Thyroid gland (tissue), 4 donors: ENCODE data around the gene EFNA5.

Experiments used
- POLR2A ChIP-seq, 2 donors: fragments of 450-650 bp; IDR thresholded peaks; one replicate each; pipeline ENCODE4 v1.6.1; 2017; ENCODE audit warnings: antibody characterized with exemption in 2 of 2, mild to moderate bottlenecking in 2 of 2, moderate library complexity in 1 of 2
- TF ChIP-seq, protein P1 (sequence below), 6 experiments: fragments of 200-600 bp in 3 of 6; fragments of 450-650 bp in 3 of 6; sonication (generic) in 3 of 6; IDR thresholded peaks; one replicate each; pipeline ENCODE4 v1.5.1; 2016 to 2019; ENCODE audit warnings: antibody characterized with exemption in 6 of 6, mild to moderate bottlenecking in 2 of 6, inconsistent platforms in 1 of 6, moderate library complexity in 1 of 6

DNA sequence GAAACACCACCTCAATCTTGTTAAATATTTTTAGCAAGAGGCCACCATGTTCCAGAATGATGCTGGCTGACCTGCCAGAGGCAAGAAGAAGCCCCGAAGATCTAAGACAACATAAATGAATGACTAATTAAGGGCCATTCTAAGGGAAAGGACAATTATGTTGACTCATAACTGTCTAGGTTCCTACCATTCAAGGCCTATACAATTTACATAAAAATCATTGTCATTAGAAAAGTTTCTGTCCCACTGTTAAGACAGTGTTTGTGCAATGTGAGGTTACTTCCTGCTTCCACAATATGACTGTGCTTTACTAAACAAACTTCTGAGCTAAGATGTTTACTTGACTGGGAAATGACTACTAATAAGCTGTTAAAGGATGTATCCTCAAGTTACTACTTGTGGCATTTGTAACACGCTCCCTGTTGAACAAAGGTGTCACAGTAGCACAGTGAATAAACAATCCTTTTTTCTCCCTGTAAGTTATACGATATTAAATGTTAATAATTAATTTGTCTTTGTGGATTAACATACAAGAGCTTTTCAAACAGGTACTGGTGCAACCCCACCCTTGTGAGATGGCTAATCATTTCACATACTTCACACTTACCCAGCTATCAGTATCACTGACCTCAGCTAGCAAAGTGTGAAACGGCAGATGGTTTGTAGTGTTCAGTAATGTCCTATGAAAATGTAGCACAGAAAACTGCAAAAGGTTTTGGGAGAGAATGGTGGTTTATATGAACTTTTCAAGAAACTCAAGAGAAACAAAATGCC lies 195.8 kb downstream of the EFNA5 start:
- TF ChIP-seq, protein P1, sequence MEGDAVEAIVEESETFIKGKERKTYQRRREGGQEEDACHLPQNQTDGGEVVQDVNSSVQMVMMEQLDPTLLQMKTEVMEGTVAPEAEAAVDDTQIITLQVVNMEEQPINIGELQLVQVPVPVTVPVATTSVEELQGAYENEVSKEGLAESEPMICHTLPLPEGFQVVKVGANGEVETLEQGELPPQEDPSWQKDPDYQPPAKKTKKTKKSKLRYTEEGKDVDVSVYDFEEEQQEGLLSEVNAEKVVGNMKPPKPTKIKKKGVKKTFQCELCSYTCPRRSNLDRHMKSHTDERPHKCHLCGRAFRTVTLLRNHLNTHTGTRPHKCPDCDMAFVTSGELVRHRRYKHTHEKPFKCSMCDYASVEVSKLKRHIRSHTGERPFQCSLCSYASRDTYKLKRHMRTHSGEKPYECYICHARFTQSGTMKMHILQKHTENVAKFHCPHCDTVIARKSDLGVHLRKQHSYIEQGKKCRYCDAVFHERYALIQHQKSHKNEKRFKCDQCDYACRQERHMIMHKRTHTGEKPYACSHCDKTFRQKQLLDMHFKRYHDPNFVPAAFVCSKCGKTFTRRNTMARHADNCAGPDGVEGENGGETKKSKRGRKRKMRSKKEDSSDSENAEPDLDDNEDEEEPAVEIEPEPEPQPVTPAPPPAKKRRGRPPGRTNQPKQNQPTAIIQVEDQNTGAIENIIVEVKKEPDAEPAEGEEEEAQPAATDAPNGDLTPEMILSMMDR (IDR thresholded peaks at IDR 0.05), result no peak
- TF ChIP-seq POLR2A (IDR thresholded peaks at IDR 0.05), result no peak
